Upper lobe of left lung (tissue), 6 donors: Measurements from ENCODE around the gene IL1RL1. TPM values are rescaled to one million over a fixed set of nuclear protein-coding genes. Genes with fewer than 3 reads are reported as not detected.

Experiments
- ATAC-seq, 2 donors: fragments of 200-7000 bp; cut with Tn5 transposase; one replicate each; pipeline ENCODE4 v1.9.1; 2022; ENCODE audit warnings: mild to moderate bottlenecking in 2 of 2, moderate library complexity in 2 of 2; ENCODE audit not compliant: low FRiP score in 2 of 2
- DNase-seq, 2 donors: peaks; one replicate each; pipeline ENCODE4 v3.0.0-alpha.2; 2019 to 2020
- H3K27ac ChIP-seq, 4 donors: fragments of 200-600 bp; sonication (generic); one replicate each; pipeline ENCODE4 v1.5.1; 2016 to 2019
- H3K27me3 ChIP-seq, 4 donors: fragments of 200-600 bp; sonication (generic); one replicate each; pipeline ENCODE4 v1.5.1; 2017 to 2019
- H3K36me3 ChIP-seq, 4 donors: fragments of 200-600 bp; sonication (generic); one replicate each; pipeline ENCODE4 v1.5.1; 2016 to 2019
- H3K4me1 ChIP-seq, 4 donors: fragments of 200-600 bp; sonication (generic); one replicate each; pipeline ENCODE4 v1.5.1; 2018 to 2019
- H3K4me3 ChIP-seq, 4 donors: fragments of 200-600 bp; sonication (generic); one replicate each; pipeline ENCODE4 v1.5.1; 2017 to 2019; ENCODE audit warnings: mild to moderate bottlenecking in 2 of 4, moderate library complexity in 1 of 4
- H3K9me3 ChIP-seq, 4 donors: fragments of 200-600 bp; sonication (generic); one replicate each; pipeline ENCODE4 v1.5.1; 2018 to 2019
- EP300 ChIP-seq, 4 donors: sonication (generic); formaldehyde crosslinking; IDR thresholded peaks; one replicate each; pipeline ENCODE4 v1.5.1; 2017; ENCODE audit warnings: antibody characterized with exemption in 4 of 4, control low read depth in 2 of 4
- POLR2A ChIP-seq, 4 donors: fragments of 450-650 bp; IDR thresholded peaks; one replicate each; pipeline ENCODE4 v1.5.1; 2016 to 2017; ENCODE audit warnings: antibody characterized with exemption in 4 of 4, mild to moderate bottlenecking in 2 of 4
- POLR2AphosphoS5 ChIP-seq, 2 donors: sonication (generic); formaldehyde crosslinking; IDR thresholded peaks; one replicate each; pipeline ENCODE4 v1.5.1; 2017; ENCODE audit warnings: antibody characterized with exemption in 2 of 2
- total RNA-seq, 6 donors: library from RNA; depleted of rRNA in 4 of 6; stranded (reverse); fragments of >200 nt in 4 of 6; gene quantifications; one replicate each; pipeline versions ENCODE4 v1.1.0 to v1.2.1, GENCODE V29; 2016 to 2021
- TF ChIP-seq, protein P1 (sequence below), 6 experiments: fragments of 450-650 bp in 4 of 6; fragments of 200-600 bp in 2 of 6; sonication (generic) in 2 of 6; IDR thresholded peaks; one replicate each; pipeline ENCODE4 v1.5.1; 2016 to 2019; ENCODE audit warnings: antibody characterized with exemption in 6 of 6
- donor health status: DM: no; HTN: no; CAD: no; lungs with moderate emphysema.
- donor health status: DM: no; HTN: yes; CAD: no; lungs with severe emphysema.

Gene IL1RL1
- total RNA-seq, 6 donors from 2014 or later, result 26.2 to 203 (median 53.1) TPM

DNA sequence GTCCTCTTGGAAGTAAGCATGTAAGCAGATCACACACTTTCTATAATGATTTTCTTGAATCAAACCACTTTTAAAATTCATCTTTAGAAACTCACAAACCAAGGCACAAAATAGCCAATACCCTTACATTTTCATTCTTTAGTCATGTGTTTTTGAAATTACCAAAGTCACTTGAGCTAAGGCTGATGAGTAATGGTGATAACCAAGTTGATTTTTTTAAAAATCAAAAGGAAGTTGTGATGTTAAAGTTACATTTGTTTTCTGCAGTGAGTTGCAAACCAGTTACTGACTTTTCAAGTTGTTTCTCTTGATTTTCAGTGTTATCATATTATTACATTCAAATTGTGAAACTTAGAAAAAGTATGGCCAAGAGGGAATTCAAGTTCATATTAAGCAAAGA, 90.1 kb downstream of the IL1RL1 start:
- Histone ChIP-seq H3K27ac (no peak overlapping the region), H3K4me3 (no peak overlapping the region), H3K4me1 (no peaks in the 10 kb centered on the region), H3K36me3 (peaks cover 0 to 7% (median 0%) of the 10 kb centered on the region in 4 donors), H3K27me3 (no peaks in the 10 kb centered on the region), H3K9me3 (no peaks in the 10 kb centered on the region)
- ATAC-seq, result no peak
- no peak for DNase-seq
- TF ChIP-seq EP300 (IDR thresholded peaks at IDR 0.05) (no peak), POLR2A (IDR thresholded peaks at IDR 0.05) (no peak), POLR2AphosphoS5 (IDR thresholded peaks at IDR 0.05) (no peak)
- TF ChIP-seq, protein P1, sequence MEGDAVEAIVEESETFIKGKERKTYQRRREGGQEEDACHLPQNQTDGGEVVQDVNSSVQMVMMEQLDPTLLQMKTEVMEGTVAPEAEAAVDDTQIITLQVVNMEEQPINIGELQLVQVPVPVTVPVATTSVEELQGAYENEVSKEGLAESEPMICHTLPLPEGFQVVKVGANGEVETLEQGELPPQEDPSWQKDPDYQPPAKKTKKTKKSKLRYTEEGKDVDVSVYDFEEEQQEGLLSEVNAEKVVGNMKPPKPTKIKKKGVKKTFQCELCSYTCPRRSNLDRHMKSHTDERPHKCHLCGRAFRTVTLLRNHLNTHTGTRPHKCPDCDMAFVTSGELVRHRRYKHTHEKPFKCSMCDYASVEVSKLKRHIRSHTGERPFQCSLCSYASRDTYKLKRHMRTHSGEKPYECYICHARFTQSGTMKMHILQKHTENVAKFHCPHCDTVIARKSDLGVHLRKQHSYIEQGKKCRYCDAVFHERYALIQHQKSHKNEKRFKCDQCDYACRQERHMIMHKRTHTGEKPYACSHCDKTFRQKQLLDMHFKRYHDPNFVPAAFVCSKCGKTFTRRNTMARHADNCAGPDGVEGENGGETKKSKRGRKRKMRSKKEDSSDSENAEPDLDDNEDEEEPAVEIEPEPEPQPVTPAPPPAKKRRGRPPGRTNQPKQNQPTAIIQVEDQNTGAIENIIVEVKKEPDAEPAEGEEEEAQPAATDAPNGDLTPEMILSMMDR (IDR thresholded peaks at IDR 0.05), result no peak

Other genes with a start within 250 kb of the IL1RL1 start
- gene IL1R1, start 168.8 kb upstream of the IL1RL1 start, total RNA-seq, result 100 to 1,000 TPM in 3 of 6 donors, 10 to 100 TPM in 3; 48.2 to 148 (median 111) TPM
- gene IL1RL2, start 124.5 kb upstream of the IL1RL1 start, total RNA-seq, result 1 to 10 TPM in 3 of 6 donors, under 1 TPM in 2, not detected in 1; 0.57 to 1.7 (median 1.4) TPM
- gene IL18R1, start 44.2 kb downstream of the IL1RL1 start, total RNA-seq, result 10 to 100 TPM in 5 of 6 donors, 1 to 10 TPM in 1; 9.4 to 46.9 (median 34.8) TPM
- gene IL18RAP, start 111.6 kb downstream of the IL1RL1 start, total RNA-seq, result 10 to 100 TPM in 3 of 6 donors, 1 to 10 TPM in 3; 8.0 to 16.3 (median 10.9) TPM
- gene SLC9A4, start 161.7 kb downstream of the IL1RL1 start, total RNA-seq, result not detected